HG03439 (cell line): ENCODE data around the gene COL18A1.
"Not testable (repeated sequence)": the region's sequence is repeated elsewhere in the genome, so short reads cannot be mapped to it uniquely, and the experiment has no call there.

Experiments used
- ATAC-seq: cut with Tn5 transposase; IDR thresholded peaks from one replicate; pipeline ENCODE4 v1.9.1; 2021; ENCODE audit warnings: mild to moderate bottlenecking, moderate library complexity; ENCODE audit not compliant: unreplicated experiment

The COL18A1 gene

GRCh38 chr21:45404730-45405270, at the start of gene COL18A1:
Gene COL18A1 (plus strand): TSS chr21:45405165. CDS start chr21:45405231, 66 bp downstream.
- no peak for ATAC-seq

DNA sequence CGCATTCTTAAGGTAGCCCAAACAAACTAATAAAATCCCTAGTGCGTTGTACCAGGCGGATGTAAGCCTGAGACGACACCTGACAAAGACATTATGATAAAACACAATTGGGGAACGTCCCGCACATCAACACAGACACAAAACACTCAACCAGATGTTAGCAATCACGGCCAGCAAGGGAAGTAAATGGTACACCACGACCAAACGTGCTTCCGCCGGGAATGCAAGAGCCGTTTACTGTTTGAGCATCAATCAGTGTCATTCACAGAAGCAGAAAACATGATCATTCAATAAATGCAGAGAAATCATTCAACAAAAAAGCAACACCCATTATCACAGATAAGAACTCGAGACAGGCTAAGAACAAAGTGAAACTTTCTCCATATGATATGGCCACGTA, 49.4 kb upstream of the COL18A1 start:
- ATAC-seq = no peak

- ATAC-seq = no peak
Observed at GRCh38 chr21:45356251-45356650, 48.7 kb upstream of the COL18A1 start.

DNA sequence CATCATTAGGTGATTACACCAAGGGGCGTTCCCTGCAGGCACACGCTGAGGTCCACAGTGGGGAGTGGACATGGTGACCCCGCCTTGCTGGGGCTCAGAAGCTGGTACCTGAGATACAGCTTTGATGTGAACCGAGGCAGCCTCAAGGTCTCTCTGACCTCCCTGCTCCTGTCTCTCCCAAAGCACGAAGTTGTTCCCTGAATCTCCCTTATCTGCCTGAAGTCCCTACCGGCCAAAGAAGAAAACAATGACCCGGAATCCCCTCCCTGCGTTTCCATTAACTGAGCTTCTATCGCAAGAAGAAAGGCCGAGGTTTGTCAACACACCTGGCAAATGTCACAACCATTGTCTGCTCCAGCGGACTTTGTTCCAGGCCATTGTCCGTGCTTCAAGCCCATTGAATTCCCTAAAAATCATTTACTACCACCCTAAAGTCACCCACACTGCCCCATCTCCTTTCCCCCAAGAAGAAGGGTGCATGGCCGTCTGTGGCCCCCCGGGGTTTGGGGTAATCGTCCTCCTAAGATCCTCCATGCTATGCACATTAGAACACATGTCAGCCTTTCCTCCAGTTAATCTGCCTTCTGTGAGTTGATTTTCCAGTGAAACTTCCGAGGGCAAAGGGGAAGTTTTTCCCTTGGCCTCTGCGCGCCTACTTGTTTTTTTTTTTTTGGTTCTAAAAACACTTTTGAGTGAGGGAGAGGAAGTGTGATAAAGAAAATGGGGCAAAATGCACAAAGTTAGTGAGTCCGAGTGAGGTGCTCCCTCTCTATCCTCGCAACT, 48.1 kb upstream of the COL18A1 start:
- no peak for ATAC-seq

GRCh38 chr21:45357436-45358260, 47.3 kb upstream of the COL18A1 start:
- ATAC-seq = no peak

- no peak for ATAC-seq
Observed at GRCh38 chr21:45358261-45358670, 46.7 kb upstream of the COL18A1 start.

- no peak for ATAC-seq
Observed at GRCh38 chr21:45358711-45359310, 46.2 kb upstream of the COL18A1 start.

DNA sequence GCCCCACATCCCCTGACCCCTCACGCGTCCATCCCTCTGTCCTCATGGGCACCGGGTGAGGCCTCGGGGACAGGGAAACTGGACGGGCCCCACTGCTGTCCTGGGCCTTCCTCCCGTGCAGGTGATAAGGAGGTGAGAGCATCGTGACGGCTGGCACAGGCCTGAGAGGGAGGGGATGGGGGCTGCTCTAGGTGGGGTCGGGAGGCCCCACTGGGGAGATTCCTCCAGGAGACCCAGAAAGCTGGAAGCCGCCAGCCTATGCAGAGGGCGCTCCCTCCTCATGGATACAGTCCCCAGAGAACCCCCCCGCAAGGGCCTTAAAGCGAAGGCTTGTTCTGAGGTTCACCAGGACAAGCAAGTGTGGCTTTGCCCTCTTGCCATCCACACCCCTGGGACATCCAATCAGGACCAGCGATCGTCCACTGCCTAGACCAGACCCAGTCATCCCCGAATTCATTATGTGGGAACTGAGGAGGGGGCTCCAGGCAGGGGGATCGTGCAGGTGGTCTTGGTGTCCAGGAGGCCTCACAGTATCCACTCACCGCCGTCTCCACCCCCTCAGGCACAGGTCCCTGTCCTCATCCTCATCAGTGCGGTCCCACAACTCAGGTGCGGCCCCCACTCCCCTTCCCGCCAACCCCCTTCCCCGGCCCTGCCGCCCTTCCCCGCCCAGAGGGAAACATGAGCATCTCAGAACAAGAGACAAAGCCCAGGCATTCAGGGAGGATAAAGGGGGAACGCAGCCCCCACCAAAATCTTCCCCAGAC, 45.3 kb upstream of the COL18A1 start:
- no peak for ATAC-seq

DNA sequence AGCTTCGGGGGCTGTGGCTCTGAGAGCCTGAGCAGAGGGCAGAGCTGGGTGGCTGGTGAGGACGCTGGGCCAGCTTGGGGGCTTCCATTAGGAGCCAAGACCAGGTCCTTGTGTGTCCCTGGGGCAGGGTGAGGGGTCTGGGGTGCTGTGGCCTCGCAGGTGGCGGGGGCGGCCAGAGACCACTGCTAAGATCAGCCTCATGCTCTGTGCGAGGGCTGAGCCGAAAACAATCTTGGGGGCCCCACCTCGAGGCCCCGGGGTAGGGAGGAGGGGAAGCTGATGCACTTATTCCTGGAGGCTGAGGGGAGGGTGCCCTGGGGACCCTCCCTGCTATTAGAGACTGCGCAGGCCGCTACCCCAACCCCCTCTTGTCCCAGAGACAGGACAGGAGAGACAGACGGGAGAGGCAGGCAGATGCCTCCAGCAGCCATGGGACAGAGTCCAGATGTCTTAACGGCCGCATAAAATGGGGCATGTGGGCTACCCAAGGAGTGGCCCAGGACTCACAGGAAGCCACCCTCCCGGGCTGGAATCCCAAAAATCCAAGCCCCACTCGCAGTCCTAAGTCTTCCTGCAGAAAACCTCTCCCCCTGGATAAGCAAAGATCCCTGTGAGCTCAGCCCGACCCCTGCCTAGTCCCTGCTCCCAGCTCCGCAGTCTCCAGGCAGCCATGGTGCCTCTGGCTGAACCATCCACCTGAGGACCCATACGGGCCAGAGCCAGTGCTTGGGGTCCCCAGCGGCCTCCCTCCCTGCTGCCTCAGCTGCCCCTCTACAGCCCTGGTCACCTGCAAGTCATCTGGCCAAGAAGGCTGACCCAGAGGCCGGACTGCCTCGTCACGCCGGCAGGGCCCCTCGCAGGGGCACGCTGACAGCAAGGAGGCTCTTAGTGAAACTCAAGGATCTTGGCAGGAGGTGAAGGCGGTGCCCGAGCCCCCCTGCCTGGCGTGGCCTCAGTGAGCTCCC, 43.6 kb upstream of the COL18A1 start:
- ATAC-seq = no peak

GRCh38 chr21:45362077-45362747, 42.8 kb upstream of the COL18A1 start:
- ATAC-seq = no peak

DNA sequence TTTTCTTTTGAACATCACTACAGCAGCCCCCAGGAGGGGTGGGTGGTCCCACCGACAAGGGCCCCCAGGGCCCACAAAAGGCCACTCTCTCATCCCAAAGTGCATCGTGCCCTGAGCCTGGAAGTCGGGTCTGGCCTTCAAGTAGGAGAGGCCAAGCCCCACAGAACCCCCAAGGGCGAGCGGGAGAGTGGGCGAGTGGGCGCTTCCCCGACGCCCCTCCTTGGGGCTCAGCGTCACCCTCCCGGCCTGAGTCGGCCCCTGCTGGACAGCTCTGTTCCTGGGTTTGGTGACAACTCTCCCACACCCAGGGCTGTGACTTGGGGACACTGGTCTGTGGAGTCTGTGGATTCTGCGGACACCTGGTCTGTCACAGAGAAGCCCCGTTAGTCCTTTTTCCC, 42.2 kb upstream of the COL18A1 start:
- no peak for ATAC-seq

- not testable (repeated sequence) for ATAC-seq
Observed at GRCh38 chr21:45363272-45363671, 41.7 kb upstream of the COL18A1 start.

- ATAC-seq = no peak
Observed at GRCh38 chr21:45363921-45364467, 41.0 kb upstream of the COL18A1 start.

DNA sequence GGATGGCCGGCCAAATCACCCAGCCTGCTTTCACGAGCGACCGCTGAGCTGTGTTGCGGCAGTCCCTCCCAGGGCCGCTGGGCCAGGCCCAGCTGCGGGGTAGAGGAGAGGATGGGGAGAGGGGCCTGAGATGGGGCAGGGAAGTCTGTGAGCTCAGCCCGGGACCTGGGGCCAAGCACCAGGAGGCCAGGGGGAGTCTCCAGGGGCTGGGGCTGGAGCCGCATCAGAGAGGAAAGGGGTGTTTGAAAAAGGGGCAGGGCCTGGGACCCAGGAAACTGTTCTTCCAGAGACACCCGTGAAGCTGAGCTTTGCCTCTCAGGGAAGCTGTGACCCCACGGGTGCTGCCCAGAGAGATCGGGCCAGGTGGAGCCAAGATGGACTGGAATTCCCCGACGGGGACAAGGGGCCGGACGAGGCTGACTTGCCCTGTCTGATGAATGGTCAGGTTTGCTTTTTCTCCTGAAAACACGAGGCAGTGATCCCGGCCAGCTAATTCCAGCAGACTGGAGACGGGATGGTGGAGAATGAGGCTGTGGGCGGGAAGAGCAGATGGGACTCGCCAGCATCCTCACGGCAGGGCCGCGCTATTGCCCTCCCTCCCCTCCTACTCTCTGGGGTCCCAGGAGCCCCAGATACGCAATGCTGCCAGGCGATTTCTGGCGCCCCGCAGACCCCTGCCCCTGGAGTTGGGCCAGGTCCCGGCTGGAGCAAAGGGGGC, 40.3 kb upstream of the COL18A1 start:
- ATAC-seq = no peak

DNA sequence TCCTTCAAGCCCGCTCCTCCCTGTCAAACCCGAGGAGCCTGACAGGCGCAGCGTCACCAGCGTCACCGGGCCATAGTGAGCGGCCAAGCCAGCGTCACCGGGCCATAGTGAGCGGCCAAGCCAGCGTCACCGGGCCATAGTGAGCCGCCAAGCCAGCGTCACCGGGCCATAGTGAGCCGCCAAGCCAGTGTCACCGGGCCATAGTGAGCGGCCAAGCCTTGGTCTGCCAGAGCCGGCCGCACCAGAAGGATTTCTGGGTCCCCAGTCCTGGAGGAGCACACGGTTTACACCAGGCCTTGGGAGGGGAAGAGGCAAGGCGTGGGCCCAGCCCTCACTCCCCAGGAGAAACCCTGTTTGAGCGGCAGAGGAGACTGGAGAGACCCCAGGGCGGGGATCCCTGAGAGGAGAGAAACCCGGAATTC, 39.8 kb upstream of the COL18A1 start:
- no peak for ATAC-seq

GRCh38 chr21:45365608-45366241, 39.2 kb upstream of the COL18A1 start:
- ATAC-seq = no peak

DNA sequence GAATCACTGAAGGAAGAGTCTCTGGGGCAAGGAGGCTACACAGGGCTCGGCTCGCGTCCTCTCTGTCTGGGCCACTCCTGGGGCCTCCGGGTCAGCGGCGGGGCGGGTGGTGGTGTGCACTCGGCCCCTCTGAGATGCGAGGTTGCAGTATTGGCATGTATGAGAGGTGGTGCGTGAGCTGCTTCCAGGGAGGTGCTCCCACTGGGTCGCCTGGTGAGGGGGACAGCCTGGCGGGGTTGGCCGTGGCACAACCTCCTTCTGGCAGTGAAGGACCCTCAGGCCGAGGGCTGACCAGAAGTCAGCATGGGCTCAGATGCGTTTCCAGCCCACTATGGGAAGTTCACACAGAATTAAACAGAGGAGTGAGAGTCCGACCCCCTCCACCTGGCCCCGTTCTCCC, 38.5 kb upstream of the COL18A1 start:
- ATAC-seq = no peak
